ENCODE results near the gene RASA4B.
"Not testable (repeated sequence)": the region's sequence is repeated elsewhere in the genome, so short reads cannot be mapped to it uniquely, and the experiment has no call there.

The RASA4B gene

GRCh38 chr7:102494026-102494425 is 23.6 kb downstream of the RASA4B start:
- H3K4me3 Mint-ChIP-seq; H3K36me3 Mint-ChIP-seq (ENCODE audit: low read depth); H3K9me3 Mint-ChIP-seq; H3K27me3 Mint-ChIP-seq; H3K27ac Mint-ChIP-seq; H3K4me1 Mint-ChIP-seq (ENCODE audit: low read depth): not testable (repeated sequence)

GRCh38 chr7:102493220-102493935 is 24.2 kb downstream of the RASA4B start:
- H3K36me3 Mint-ChIP-seq (ENCODE audit: low read depth); H3K9me3 Mint-ChIP-seq; H3K27ac Mint-ChIP-seq; H3K4me1 Mint-ChIP-seq (ENCODE audit: low read depth); H3K4me3 Mint-ChIP-seq; H3K27me3 Mint-ChIP-seq: not testable (repeated sequence)

- H3K27me3 Mint-ChIP-seq; H3K9me3 Mint-ChIP-seq; H3K27ac Mint-ChIP-seq; H3K36me3 Mint-ChIP-seq (ENCODE audit: low read depth); H3K4me3 Mint-ChIP-seq; H3K4me1 Mint-ChIP-seq (ENCODE audit: low read depth): not testable (repeated sequence)
These were observed 27.0 kb downstream of the RASA4B start for GRCh38 chr7:102490529-102491075.

- not testable (repeated sequence) for H3K36me3 Mint-ChIP-seq (ENCODE audit: low read depth); H3K4me3 Mint-ChIP-seq; H3K9me3 Mint-ChIP-seq; H3K27ac Mint-ChIP-seq; H3K4me1 Mint-ChIP-seq (ENCODE audit: low read depth); H3K27me3 Mint-ChIP-seq
These were observed 33.3 kb downstream of the RASA4B start for GRCh38 chr7:102484317-102484716.

GRCh38 chr7:102481962-102482361 is 35.6 kb downstream of the RASA4B start:
- H3K36me3 Mint-ChIP-seq (ENCODE audit: low read depth); H3K27me3 Mint-ChIP-seq; H3K4me3 Mint-ChIP-seq; H3K9me3 Mint-ChIP-seq; H3K27ac Mint-ChIP-seq; H3K4me1 Mint-ChIP-seq (ENCODE audit: low read depth): not testable (repeated sequence)

GRCh38 chr7:102479982-102480637 is 37.5 kb downstream of the RASA4B start:
- H3K4me1 Mint-ChIP-seq (ENCODE audit: low read depth); H3K27ac Mint-ChIP-seq; H3K36me3 Mint-ChIP-seq (ENCODE audit: low read depth); H3K4me3 Mint-ChIP-seq; H3K27me3 Mint-ChIP-seq; H3K9me3 Mint-ChIP-seq: not testable (repeated sequence)

GRCh38 chr7:102479209-102479584 is 38.4 kb downstream of the RASA4B start:
- H3K9me3 Mint-ChIP-seq; H3K36me3 Mint-ChIP-seq (ENCODE audit: low read depth); H3K27me3 Mint-ChIP-seq; H3K4me1 Mint-ChIP-seq (ENCODE audit: low read depth); H3K4me3 Mint-ChIP-seq; H3K27ac Mint-ChIP-seq: not testable (repeated sequence)

- not testable (repeated sequence) for H3K36me3 Mint-ChIP-seq (ENCODE audit: low read depth); H3K9me3 Mint-ChIP-seq; H3K4me1 Mint-ChIP-seq (ENCODE audit: low read depth); H3K27me3 Mint-ChIP-seq
- peak within 1 kb of the TSS; percentile 83 for H3K4me3 Mint-ChIP-seq
- peak within 1 kb of the TSS; percentile 72 for H3K27ac Mint-ChIP-seq
These were observed 39.0 kb downstream of the RASA4B start, which contains the start of gene POLR2J for GRCh38 chr7:102478314-102479208. TSS of gene POLR2J (minus strand) at chr7:102478922. CDS start at chr7:102478860, 62 bp downstream.

- H3K9me3 Mint-ChIP-seq; H3K27ac Mint-ChIP-seq; H3K4me1 Mint-ChIP-seq (ENCODE audit: low read depth); H3K36me3 Mint-ChIP-seq (ENCODE audit: low read depth); H3K4me3 Mint-ChIP-seq; H3K27me3 Mint-ChIP-seq: not testable (repeated sequence)
These were observed 42.7 kb downstream of the RASA4B start for GRCh38 chr7:102474736-102475435.

- H3K9me3 Mint-ChIP-seq; H3K4me3 Mint-ChIP-seq; H3K27me3 Mint-ChIP-seq; H3K36me3 Mint-ChIP-seq (ENCODE audit: low read depth); H3K27ac Mint-ChIP-seq; H3K4me1 Mint-ChIP-seq (ENCODE audit: low read depth): not testable (repeated sequence)
These were observed 43.5 kb downstream of the RASA4B start for GRCh38 chr7:102474116-102474515.

- Mint-ChIP-seq H3K4me3 (no peak overlapping the region), H3K36me3 (ENCODE audit: low read depth) (peaks cover 7% of the 10 kb centered on the region), H3K4me1 (ENCODE audit: low read depth) (no peaks in the 10 kb centered on the region), H3K9me3 (no peaks in the 10 kb centered on the region), H3K27me3 (no peaks in the 10 kb centered on the region), H3K27ac (no peak overlapping the region)
These were observed 44.1 kb downstream of the RASA4B start for GRCh38 chr7:102473271-102473991.

GRCh38 chr7:102472126-102473041 is 45.2 kb downstream of the RASA4B start:
- Mint-ChIP-seq H3K4me1 (ENCODE audit: low read depth) (no peaks in the 10 kb centered on the region), H3K27me3 (no peaks in the 10 kb centered on the region), H3K36me3 (ENCODE audit: low read depth) (peaks cover 7% of the 10 kb centered on the region), H3K9me3 (no peaks in the 10 kb centered on the region), H3K4me3 (no peak overlapping the region), H3K27ac (no peak overlapping the region)

- H3K4me1 Mint-ChIP-seq (ENCODE audit: low read depth), result peaks cover 2% of the 10 kb centered on the region
- H3K4me3 Mint-ChIP-seq, result no peak overlapping the region
- H3K27me3 Mint-ChIP-seq, result no peaks in the 10 kb centered on the region
- H3K9me3 Mint-ChIP-seq, result no peaks in the 10 kb centered on the region
- H3K36me3 Mint-ChIP-seq (ENCODE audit: low read depth), result peaks cover 10% of the 10 kb centered on the region
- no peak overlapping the region for H3K27ac Mint-ChIP-seq
These were observed 45.8 kb downstream of the RASA4B start for GRCh38 chr7:102471791-102472125.

Data from stimulated activated naive CD8-positive, alpha-beta T cell treated with anti-CD3 and anti-CD28 coated beads, Interleukin-15, Interleukin-2, amounts not matched to agents 100 ng/mL and 50 ng/mL, for 24 hours (primary cell).